DMS153 (cell line): ENCODE measurements around the gene AQP12B.

Experiments used
- DNase-seq: peaks from one replicate; lab custom pipeline; 2025; lab: John Stamatoyannopoulos, UW

The AQP12B gene

GRCh38 chr2:240632306-240632721, 50.4 kb downstream of the AQP12B start:
- DNase-seq: no peak

- no peak for DNase-seq
These were observed 51.0 kb downstream of the AQP12B start for GRCh38 chr2:240631548-240632305.

- DNase-seq: no peak
These were observed 51.7 kb downstream of the AQP12B start for GRCh38 chr2:240630771-240631547.

- no peak for DNase-seq
These were observed 52.5 kb downstream of the AQP12B start for GRCh38 chr2:240629968-240630770.

GRCh38 chr2:240629619-240629967, 53.1 kb downstream of the AQP12B start:
- DNase-seq: no peak

GRCh38 chr2:240628808-240629618, 53.7 kb downstream of the AQP12B start:
- DNase-seq: no peak

- DNase-seq: no peak
These were observed 54.2 kb downstream of the AQP12B start for GRCh38 chr2:240628507-240628807.

GRCh38 chr2:240627736-240628506, 54.8 kb downstream of the AQP12B start:
- no peak for DNase-seq

GRCh38 chr2:240626531-240627300, 56.0 kb downstream of the AQP12B start:
- DNase-seq: no peak
